HCEC 1CT (cell line): ENCODE measurements around the gene TOPORS.
"Not testable (repeated sequence)": the region's sequence is repeated elsewhere in the genome, so short reads cannot be mapped to it uniquely, and the experiment has no call there.

Source experiments
- DNase-seq: peaks from one replicate; pipeline ENCODE4 v3.0.0-alpha.2; 2017

TOPORS gene

DNA sequence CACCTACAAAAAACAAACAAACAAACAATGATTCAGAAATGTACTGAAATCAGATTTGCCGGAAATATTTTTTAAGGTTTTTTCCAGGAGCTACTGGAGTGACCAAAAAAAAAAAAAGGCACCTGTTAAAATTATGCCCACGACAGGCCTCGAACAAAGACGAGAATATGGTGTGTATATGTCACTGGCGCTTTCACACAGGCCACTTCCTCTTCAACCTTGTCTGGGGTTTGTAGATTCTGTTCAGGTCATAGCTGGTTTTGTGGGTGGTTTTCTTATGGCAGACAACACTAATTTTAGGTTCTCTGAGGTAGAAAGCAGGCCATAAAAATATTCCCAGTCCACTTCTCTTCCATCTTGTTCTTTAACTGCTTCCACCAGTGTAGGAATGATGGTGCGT, 13.6 kb upstream of the TOPORS start:
- no peak for DNase-seq

- no peak for DNase-seq
Measured at GRCh38 chr9:32558408-32558934, 6.1 kb upstream of the TOPORS start.

GRCh38 chr9:32554591-32554990, 2.2 kb upstream of the TOPORS start:
- no peak for DNase-seq

DNA sequence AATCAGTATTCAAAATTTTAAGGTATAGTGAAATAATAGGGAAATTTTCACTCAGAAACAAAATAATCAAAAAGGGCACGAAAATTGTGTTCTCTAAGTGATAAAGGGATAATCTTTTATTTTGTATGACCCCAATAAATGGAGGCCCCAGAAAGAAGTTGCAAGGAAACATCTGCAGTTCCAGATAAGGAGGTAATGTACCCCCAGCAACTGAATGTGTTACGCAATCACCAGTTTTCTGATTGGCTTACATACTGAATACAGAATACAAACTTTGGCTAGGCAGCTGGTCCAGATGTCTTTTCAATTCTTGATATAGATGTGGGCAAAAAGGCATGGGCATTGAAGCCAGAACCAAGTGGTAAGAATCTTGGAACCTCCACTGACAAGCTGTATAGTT, 1.7 kb upstream of the TOPORS start:
- DNase-seq: no peak

GRCh38 chr9:32551276-32552051, 922 bp downstream of the TOPORS start:
- peak; percentile 49 for DNase-seq

DNA sequence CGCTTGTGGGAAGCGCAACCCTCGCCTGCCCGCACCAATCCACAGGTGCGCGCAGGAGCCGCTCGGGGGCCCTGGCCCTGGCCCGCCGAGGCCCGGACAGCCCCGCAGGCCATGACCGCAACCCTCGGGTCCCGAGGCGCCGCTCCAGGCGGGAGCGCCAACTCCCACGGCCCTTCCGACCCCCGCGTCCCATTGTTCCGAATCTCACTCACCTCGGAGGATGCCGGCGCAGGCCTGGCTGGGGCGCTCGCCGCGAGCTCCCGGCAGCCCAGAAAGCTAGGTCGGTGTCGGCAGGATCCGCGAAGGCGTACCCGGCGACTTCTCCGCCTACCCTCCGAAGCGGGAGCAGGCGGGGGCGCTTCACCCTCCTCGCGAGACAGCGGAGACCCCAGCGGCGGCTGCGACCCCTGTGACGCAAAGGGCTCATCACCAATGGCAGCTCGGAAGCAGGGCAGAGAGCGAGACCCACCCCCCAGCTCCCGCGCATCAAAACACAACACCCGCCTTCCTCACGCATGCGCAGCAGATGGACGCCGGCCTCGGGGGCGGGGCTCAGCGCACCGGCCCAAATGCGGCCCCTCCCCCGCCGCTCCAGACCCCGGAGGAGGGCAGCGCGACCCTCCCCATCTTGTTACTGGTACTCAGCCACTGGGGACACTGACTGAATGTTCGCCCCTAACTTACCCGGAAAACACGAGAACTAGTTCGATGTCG, 1.7 kb downstream of the TOPORS start:
- DNase-seq: peak; percentile 84

DNA sequence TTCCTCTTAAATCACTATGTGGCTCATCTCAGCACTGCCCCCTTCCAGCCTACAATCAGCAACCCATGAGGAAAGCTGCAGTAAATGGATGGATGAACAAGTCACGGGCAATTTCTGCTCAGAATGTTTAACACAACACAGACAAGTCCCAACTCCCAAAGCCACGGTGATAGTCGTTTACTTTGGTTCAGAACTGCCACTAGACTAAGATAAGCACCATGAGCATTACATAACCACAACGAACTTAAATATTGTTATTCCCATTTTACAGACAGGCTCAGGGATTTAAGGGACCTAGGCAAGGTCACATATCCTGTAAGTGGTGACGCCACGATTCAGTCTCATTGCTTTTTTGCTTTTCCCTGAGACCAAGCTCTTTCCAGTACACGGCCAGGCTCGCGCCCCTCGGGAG, 2.2 kb downstream of the TOPORS start:
- DNase-seq: peak; percentile 4

- not testable (repeated sequence) for DNase-seq
Measured at GRCh38 chr9:32548213-32548612, 4.2 kb downstream of the TOPORS start.

- DNase-seq: no peak
Measured at GRCh38 chr9:32545884-32546283, 6.5 kb downstream of the TOPORS start.

GRCh38 chr9:32543047-32543446, 9.3 kb downstream of the TOPORS start:
- DNase-seq: no peak

GRCh38 chr9:32533816-32534215, 18.6 kb downstream of the TOPORS start:
- no peak for DNase-seq

DNA sequence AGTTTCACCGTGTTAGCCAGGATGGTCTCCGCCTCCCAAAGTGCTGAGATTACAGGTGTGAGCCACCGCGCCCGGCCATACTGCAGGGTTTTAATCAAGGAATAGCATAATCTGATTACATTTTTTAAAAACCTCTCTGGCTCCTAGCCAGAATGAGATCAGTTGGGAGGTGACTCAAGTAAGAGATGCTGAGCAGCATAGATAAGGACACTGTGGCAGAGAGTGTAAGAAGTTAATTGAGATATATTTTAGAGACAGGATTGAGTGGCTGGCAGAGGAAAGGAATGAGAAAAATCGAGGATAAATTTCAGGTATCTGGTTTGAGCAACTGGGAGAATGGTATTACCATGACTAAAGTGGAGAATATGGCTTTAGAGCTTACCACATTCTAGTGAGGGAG, 19.1 kb downstream of the TOPORS start:
- no peak for DNase-seq

DNA sequence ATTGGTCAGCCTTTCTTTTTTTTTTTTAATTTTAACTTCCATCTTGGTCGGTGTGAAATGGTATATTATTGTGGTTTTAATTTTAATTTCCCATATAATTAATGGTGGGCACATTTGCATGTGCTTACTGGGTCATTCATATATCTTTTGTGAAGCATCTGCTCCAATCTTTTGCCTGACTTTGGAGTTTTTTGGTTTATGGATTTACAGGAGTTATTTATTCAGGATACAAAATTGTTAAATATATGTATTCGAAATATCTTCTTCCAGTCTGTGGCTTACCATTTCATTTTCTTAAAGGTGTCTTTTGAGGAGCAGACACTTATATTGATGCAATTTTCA, 25.7 kb downstream of the TOPORS start:
- no peak for DNase-seq

- DNase-seq: peak; percentile 94
Measured at GRCh38 chr9:32526041-32526706, 26.2 kb downstream of the TOPORS start, which contains the start of gene RIGI. RIGI (minus strand) TSS chr9:32526196; CDS start chr9:32526166, 30 bp downstream.

DNA sequence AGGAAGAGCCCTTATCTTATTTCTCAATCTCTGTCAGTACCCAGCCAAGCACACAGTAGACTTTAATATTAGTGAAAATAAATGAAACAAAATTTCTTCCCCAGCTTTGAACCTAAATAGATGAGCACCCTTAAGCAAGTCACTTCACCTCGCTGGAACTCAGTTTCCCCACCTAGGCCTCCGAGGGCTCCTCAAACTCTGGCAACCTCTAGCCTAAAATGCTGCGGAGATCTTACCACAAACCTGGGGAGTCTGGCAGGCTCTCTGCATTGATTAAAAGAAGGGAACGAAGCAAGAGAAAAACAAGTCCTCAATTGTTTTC, 26.7 kb downstream of the TOPORS start:
- no peak for DNase-seq

DNA sequence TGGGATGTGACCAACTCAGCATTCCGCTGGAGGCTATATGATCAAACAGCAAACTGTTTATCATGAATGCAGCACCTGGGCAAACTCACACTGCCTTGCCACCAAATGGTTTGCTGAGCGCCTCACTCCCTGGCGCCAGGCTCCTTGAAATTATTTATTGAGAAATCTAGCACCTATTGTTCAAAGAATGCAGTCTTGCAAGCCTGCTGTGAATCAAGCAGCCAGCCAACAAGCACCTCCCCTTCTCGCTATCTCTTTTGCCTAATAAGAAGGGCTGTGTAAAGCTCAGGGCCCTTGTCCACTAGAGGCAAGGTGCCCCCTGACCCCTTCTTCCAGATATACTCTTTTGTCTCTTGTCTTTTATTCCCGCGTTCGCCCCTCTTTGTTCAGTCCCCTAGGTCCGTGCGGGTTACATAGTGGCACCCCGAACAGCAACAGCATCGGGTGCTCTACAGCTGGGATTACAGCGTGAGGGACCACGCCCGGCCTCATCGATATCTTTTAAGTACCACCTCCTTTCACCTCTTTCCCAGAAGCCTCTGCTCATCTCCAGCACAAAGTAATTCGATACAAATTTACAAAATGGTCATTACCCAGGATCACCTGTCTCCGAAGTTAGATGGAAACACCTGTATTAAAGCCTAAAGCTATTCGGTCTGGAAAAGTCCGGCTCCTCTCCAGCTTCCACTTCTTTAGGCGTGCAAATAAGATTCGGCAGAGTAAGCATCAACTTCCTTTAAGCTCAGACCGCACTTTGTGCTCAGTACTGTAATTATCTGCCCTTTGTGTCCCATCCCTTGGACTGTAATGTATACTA, 27.3 kb downstream of the TOPORS start:
- DNase-seq: peak; percentile 24

- not testable (repeated sequence) for DNase-seq
Measured at GRCh38 chr9:32524558-32524891, 27.9 kb downstream of the TOPORS start.

DNA sequence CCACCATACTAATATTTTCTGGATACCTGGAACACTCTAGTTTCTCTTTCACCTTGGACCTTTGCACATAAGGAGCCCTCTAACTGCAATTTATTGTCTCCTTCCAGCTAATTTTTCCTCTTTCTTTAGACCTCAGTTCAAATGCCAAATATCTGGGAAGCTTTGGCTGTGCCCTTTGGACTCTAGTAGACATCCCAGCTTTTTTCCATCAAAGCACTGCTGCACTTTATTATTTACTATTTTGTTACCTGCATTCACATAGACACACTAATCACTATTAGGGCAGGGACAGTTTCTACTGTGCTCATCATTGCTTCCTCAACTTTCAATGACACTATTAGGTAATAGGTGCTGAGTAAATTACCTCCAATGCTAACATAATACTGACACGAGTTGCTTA, 28.5 kb downstream of the TOPORS start:
- DNase-seq: no peak

DNA sequence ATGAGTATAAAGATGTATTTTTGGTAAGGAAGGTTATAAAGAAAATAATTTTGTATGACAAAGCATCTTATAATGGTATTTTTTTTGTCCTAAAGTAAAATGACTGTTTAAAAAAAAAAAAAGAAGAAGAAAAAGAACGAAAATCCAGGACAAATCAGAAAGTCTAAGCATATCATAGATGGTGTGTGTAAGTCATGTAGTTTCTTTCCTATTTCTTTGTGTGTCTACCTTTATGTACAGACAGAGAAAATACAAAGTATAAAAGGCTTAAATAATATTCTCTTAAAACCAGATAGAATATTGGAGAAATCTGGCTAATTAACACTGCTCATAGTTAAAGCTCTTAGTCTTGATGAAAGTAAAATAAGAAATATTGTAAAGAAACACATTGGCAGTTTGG, 34.1 kb downstream of the TOPORS start:
- no peak for DNase-seq

DNA sequence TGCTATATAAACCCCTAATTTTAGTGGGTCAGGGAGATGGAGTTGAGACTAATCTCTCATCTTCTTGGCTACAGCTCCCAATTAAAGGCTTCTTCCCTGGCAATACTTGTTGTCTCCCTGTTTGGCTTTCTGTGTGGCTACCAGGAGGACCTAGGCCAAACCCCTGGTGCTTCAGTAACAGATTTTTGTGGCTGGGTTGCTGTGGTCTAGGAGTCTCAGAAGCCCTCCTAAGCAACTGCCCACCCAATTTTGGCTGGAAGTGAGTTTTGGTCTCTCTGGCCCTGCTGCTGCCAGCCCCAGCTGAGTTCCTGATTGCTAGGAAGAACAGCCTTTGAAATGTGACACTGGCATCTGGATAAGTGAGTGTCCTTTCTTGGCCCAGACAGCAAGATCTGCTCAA, 36.1 kb downstream of the TOPORS start:
- no peak for DNase-seq

DNA sequence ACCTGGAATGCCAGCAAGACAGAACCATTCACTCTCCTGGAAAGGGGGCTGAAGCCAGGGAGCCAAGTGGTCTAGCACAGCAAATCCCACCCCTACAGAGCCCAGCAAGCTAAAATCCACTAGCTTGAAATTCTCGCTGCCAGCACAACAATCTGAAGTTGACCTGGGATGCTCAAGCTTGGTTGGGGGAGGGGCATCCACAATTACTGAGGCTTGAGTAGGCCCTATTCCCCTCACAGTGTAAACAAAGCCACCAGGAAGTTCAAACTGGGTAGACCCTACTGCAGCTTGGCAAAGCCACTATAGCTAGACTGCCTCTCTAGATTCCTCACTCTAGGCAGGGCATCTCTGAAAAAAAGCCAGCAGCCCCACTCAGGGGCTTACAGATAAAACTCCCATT, 43.7 kb downstream of the TOPORS start:
- DNase-seq: no peak

DNA sequence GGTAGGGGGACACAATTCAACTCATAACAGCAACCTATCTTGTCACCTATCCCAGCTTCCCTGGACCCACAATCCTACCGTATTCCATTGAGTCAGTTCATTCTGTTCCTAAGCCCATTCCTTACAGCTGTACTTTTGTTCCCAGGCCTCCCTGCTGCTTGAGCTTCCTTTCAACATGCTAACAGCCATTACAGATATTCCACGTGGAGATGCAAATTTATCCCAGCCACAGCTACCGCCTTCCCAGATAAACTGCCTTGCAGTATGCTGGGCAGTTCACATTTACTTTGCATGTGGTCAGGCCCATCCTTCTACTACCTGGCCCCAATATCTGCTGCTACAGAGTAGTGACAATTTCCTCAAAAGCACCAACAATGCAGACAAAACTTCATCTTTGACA, 49.4 kb downstream of the TOPORS start:
- DNase-seq: no peak

DNA sequence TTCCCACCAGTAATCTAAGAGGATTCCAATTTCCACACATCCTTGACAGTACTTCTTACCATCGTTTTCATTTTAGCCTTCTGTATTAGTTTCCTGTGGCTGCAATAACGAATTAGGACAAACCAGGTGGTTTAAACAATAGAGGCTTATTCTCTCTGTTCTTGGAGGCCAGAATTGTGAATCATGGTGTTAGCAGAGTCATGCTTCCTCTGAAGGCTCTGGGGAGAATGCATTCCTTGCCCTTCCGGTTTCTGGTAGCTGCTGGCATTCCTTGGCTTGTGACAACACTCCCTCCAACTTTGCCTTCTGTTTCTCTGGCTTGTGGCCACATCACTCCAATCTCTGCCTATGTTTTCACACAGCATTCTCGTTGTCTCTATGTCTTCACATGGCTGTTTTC, 49.9 kb downstream of the TOPORS start:
- peak; percentile 89 for DNase-seq
